ENCODE measurements around the gene OR51A2. TPM values are rescaled to one million over a fixed set of nuclear protein-coding genes. Genes with fewer than 3 reads are reported as not detected.

Gene OR51A2
- total and polyA plus RNA-seq, 8 donors, result not detected

DNA sequence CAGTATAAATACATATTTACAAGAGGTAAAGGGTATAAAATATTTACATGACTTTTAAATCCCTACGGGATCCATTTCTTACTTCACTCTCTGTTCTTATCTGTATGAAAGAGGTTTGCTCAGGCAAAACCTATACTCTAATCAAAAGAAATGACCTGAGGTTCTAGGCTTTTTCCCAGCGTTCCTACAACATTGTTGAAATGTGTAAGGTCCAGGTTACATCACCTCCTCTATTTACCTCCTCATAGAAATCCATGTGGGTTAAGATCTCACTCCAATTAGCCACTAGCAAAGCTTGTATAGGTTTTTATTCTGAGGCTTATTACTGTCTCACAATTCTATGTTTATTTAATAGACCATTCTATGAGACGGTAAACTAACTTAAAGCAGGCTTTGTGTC lies 27.2 kb upstream of the OR51A2 start:
- intact Hi-C loops (cut with DNase I), result no loop called here
- Histone ChIP-seq H3K4me1 (peaks cover 0 to 7% (median 0%) of the 10 kb centered on the region in 3 donors), H3K9me3 (no peaks in the 10 kb centered on the region), H3K27ac (no peak overlapping the region), H3K27me3 (no peaks in the 10 kb centered on the region), H3K36me3 (no peaks in the 10 kb centered on the region), H3K4me3 (no peak overlapping the region)
- 61 to 72% methylated on average over 3 of the region's 3 CpGs for WGBS, 2 donors
- TF ChIP-seq, protein P1, sequence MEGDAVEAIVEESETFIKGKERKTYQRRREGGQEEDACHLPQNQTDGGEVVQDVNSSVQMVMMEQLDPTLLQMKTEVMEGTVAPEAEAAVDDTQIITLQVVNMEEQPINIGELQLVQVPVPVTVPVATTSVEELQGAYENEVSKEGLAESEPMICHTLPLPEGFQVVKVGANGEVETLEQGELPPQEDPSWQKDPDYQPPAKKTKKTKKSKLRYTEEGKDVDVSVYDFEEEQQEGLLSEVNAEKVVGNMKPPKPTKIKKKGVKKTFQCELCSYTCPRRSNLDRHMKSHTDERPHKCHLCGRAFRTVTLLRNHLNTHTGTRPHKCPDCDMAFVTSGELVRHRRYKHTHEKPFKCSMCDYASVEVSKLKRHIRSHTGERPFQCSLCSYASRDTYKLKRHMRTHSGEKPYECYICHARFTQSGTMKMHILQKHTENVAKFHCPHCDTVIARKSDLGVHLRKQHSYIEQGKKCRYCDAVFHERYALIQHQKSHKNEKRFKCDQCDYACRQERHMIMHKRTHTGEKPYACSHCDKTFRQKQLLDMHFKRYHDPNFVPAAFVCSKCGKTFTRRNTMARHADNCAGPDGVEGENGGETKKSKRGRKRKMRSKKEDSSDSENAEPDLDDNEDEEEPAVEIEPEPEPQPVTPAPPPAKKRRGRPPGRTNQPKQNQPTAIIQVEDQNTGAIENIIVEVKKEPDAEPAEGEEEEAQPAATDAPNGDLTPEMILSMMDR (IDR thresholded peaks at IDR 0.05), result no peak
- ATAC-seq (no peak), DNase-seq (no peak), FAIRE-seq (no peak)

DNA sequence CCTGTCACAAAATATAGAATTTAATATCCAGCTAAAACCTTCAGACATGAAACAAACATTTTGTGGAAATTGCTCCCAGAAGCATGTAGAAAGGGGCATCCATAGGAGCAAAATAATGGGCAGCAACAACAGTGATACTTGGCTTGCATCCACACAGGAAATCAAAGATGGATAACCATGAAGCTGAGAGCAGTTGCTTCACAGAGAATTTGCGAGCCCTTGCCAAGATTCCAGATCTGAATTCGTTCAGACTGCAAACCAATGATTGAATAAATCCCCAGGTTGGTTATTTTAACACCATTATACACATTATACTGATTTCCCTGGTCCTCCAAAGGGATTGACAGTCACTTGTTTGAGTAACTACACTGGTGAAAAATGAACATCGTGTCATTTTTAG lies 23.5 kb upstream of the OR51A2 start:
- no peak overlapping the region for H3K27ac ChIP-seq
- ATAC-seq (no peak), DNase-seq (no peak), FAIRE-seq (no peak)
- intact Hi-C loops (cut with DNase I), result no loop called here
- H3K36me3 ChIP-seq, result no peaks in the 10 kb centered on the region
- no peaks in the 10 kb centered on the region for H3K9me3 ChIP-seq
- TF ChIP-seq, protein P1 (IDR thresholded peaks at IDR 0.05), result no peak
- H3K4me3 ChIP-seq, result no peak overlapping the region
- no peaks in the 10 kb centered on the region for H3K27me3 ChIP-seq
- H3K4me1 ChIP-seq, result peaks cover 0 to 6% (median 0%) of the 10 kb centered on the region in 3 donors
- 50 to 54% methylated on average over 3 of the region's 3 CpGs for WGBS, 2 donors

DNA sequence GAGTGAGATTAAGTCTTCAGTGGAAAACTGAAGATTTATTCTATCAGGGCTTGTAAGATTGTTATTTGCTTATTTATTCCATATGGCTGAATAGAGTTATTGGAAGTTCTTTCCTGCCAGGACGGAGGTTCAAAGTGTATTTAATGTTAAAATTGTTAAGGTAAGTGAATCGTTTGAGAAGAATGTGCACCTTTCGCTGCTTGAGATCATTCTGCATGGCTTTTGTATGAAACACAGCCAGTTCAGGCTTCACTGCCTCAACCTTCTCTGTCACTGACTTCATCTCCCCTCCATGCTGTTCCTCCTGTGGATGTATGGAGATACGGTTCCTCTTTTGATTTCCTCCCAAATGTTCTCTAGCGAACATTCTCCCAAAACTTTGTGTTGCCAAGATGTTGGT lies 19.9 kb upstream of the OR51A2 start:
- WGBS, 2 donors, result 84 to 89% methylated on average over 5 of the region's 5 CpGs
- Histone ChIP-seq H3K27me3 (no peaks in the 10 kb centered on the region), H3K4me3 (no peak overlapping the region), H3K9me3 (no peaks in the 10 kb centered on the region), H3K36me3 (no peaks in the 10 kb centered on the region), H3K4me1 (no peaks in the 10 kb centered on the region), H3K27ac (no peak overlapping the region)
- ATAC-seq (no peak), DNase-seq (no peak), FAIRE-seq (no peak)
- TF ChIP-seq, protein P1 (IDR thresholded peaks at IDR 0.05), result no peak
- intact Hi-C loops (cut with DNase I), result no loop called here

DNA sequence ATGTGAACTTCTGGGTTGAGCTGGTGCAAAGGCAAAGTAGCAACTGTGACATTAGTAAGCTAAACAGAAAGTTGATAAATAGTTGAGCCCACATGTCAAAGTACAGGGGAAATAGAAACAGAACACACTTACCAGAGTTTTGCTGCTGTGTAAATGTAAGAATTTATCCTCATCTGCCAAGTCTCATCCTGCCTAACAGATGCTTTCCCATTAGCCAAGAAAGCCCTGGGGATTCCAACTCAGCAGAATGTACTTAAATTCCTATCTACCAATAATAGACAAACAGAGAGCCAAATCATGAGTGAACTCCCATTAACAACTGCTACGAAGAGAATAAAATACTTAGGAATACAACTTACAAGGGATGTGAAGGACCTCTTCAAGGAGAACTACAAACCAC lies 7.3 kb upstream of the OR51A2 start:
- Histone ChIP-seq H3K4me3 (no peak overlapping the region), H3K9me3 (no peaks in the 10 kb centered on the region), H3K27me3 (no peaks in the 10 kb centered on the region), H3K36me3 (no peaks in the 10 kb centered on the region), H3K27ac (no peak overlapping the region), H3K4me1 (no peaks in the 10 kb centered on the region)
- TF ChIP-seq, protein P1 (IDR thresholded peaks at IDR 0.05), result no peak
- intact Hi-C loops (cut with DNase I), result no loop called here
- FAIRE-seq (no peak), DNase-seq (no peak), ATAC-seq (peak in 1 of 4 donors; percentile 27)
- WGBS, 2 donors, result 55 to 68% methylated on average over 1 of the region's 1 CpG

DNA sequence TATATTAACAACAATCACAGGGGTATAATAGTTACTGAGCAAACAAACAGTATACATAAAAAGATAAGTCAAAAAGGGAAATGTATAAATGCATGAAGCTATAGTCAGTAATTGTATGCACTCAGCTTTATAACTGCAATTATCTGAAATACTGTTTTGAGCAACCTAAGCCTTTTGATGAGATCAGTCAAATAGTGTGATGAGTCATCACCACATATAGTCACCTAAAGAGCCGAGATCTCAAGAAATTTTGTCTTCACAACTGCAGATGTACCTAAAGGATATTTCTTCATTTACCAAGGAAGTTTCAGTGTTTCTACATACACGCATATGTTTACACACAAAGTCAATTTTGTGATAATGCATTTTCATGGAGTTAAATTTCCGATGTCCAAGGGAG lies 5.4 kb upstream of the OR51A2 start:
- ATAC-seq, result no peak
- H3K27me3 ChIP-seq, result no peaks in the 10 kb centered on the region

More for the DNA sequence above, 5.4 kb upstream of the OR51A2 start:
- Histone ChIP-seq H3K4me1 (peaks cover 0 to 7% (median 0%) of the 10 kb centered on the region in 3 donors), H3K4me3 (no peak overlapping the region), H3K27ac (no peak overlapping the region), H3K9me3 (no peaks in the 10 kb centered on the region), H3K36me3 (no peaks in the 10 kb centered on the region)
- intact Hi-C loops (cut with DNase I), result no loop called here
- FAIRE-seq, result no peak
- 47 to 56% methylated on average over 3 of the region's 3 CpGs for WGBS, 2 donors
- DNase-seq, result no peak
- TF ChIP-seq, protein P1 (IDR thresholded peaks at IDR 0.05), result no peak
